CD14-positive monocyte (primary cell): ENCODE measurements around the gene GPR158. TPM values are rescaled to one million over a fixed set of nuclear protein-coding genes. Genes with fewer than 3 reads are reported as not detected.

Experiments
- DNase-seq, 3 donors: peaks; one replicate each; pipeline ENCODE4 v3.0.0-alpha.2; 2011 to 2022
- H2AFZ ChIP-seq: 2 replicates; pipeline ENCODE4 v1.6.0; 2012; ENCODE audit warnings: mild to moderate bottlenecking, low read depth, low read length, inconsistent platforms; ENCODE audit not compliant: insufficient read depth, poor library complexity, severe bottlenecking
- H3K27ac ChIP-seq, 2 donors: 1 replicate in 1 of 2; 2 replicates in 1 of 2; pipeline ENCODE4 v1.5.1; 2012 to 2013; ENCODE audit warnings: low read length in 2 of 2, control low read depth in 1 of 2, inconsistent platforms in 1 of 2, low read depth in 1 of 2, mild to moderate bottlenecking in 1 of 2
- H3K27me3 ChIP-seq, 2 donors: one replicate each; pipeline versions ENCODE4 v1.6.0 to v1.6.1; 2011 to 2013; ENCODE audit warnings: low read length in 2 of 2; ENCODE audit not compliant: control insufficient read depth in 2 of 2, insufficient read depth in 2 of 2
- H3K36me3 ChIP-seq, 2 donors: replicated peaks in 1 of 2; 1 replicate in 1 of 2; 2 replicates in 1 of 2; pipeline versions ENCODE4 v1.5.1 to v1.6.1; 2012 to 2013; ENCODE audit warnings: low read length in 2 of 2, control low read depth in 1 of 2, inconsistent platforms in 1 of 2, mild to moderate bottlenecking in 1 of 2; ENCODE audit not compliant: insufficient read depth in 2 of 2, control insufficient read depth in 1 of 2
- H3K4me1 ChIP-seq, 2 donors: 1 replicate in 1 of 2; 2 replicates in 1 of 2; pipeline versions ENCODE4 v1.5.1 to v1.6.1; 2012 to 2013; ENCODE audit warnings: low read length in 2 of 2, control low read depth in 1 of 2, inconsistent platforms in 1 of 2, mild to moderate bottlenecking in 1 of 2, moderate library complexity in 1 of 2; ENCODE audit not compliant: insufficient read depth in 2 of 2, control insufficient read depth in 1 of 2
- H3K4me2 ChIP-seq: replicated peaks from 2 replicates; pipeline ENCODE3; 2012; ENCODE audit warnings: low read length, moderate library complexity, mild to moderate bottlenecking; ENCODE audit not compliant: poor library complexity, severe bottlenecking; ENCODE audit errors: extremely low read depth
- H3K4me3 ChIP-seq, 3 experiments: fragments of 200-600 bp in 1 of 3; sonication (generic) in 1 of 3; replicated peaks in 1 of 3; 1 replicate in 2 of 3; 2 replicates in 1 of 3; pipeline ENCODE4 v1.5.1; 2011 to 2013; ENCODE audit warnings: low read length in 3 of 3, mild to moderate bottlenecking in 3 of 3, control low read depth in 2 of 3, low read depth in 2 of 3, inconsistent platforms in 1 of 3, moderate library complexity in 1 of 3
- H3K79me2 ChIP-seq: 2 replicates; pipeline ENCODE4 v1.6.0; 2012; ENCODE audit warnings: mild to moderate bottlenecking, control low read depth, inconsistent platforms, low read length, moderate library complexity; ENCODE audit not compliant: insufficient read depth
- H3K9ac ChIP-seq: 2 replicates; pipeline ENCODE4 v1.6.0; 2017; ENCODE audit warnings: low read length, mild to moderate bottlenecking; ENCODE audit not compliant: insufficient read depth, poor library complexity, severe bottlenecking
- H3K9me3 ChIP-seq, 2 donors: replicated peaks in 1 of 2; 1 replicate in 1 of 2; 2 replicates in 1 of 2; pipeline versions ENCODE4 v1.5.1 to v1.6.1; 2012 to 2013; ENCODE audit warnings: low read length in 2 of 2, control low read depth in 1 of 2; ENCODE audit not compliant: control insufficient read depth in 1 of 2, insufficient read depth in 1 of 2
- H4K20me1 ChIP-seq: 2 replicates; pipeline ENCODE4 v1.6.0; 2012; ENCODE audit warnings: mild to moderate bottlenecking, low read length, control low read depth, moderate library complexity; ENCODE audit not compliant: insufficient read depth
- H3K27ac Mint-ChIP-seq, 7 donors: one replicate each; pipeline ENCODE4 v1.8.0; 2020; ENCODE audit warnings: mild to moderate bottlenecking in 7 of 7, mixed read lengths in 7 of 7, moderate library complexity in 6 of 7, inconsistent platforms in 2 of 7
- H3K27me3 Mint-ChIP-seq, 3 donors: one replicate each; pipeline ENCODE4 v1.8.0; 2021 to 2022; ENCODE audit warnings: low read depth in 3 of 3, mild to moderate bottlenecking in 3 of 3, mixed read lengths in 3 of 3, moderate library complexity in 3 of 3, inconsistent platforms in 1 of 3
- H3K36me3 Mint-ChIP-seq, 2 donors: one replicate each; pipeline ENCODE4 v1.8.0; 2020; ENCODE audit warnings: mixed read lengths in 2 of 2, inconsistent platforms in 1 of 2, mild to moderate bottlenecking in 1 of 2
- H3K4me1 Mint-ChIP-seq: one replicate; pipeline ENCODE4 v1.8.0; 2020; ENCODE audit warnings: mild to moderate bottlenecking, mixed read lengths
- H3K4me3 Mint-ChIP-seq, 2 donors: one replicate each; pipeline ENCODE4 v1.8.0; 2020; ENCODE audit warnings: mild to moderate bottlenecking in 2 of 2, mixed read lengths in 2 of 2, moderate library complexity in 1 of 2
- H3K9me3 Mint-ChIP-seq, 7 donors: one replicate each; pipeline ENCODE4 v1.8.0; 2020 to 2022; ENCODE audit warnings: mixed read lengths in 7 of 7, mild to moderate bottlenecking in 6 of 7, moderate library complexity in 6 of 7, inconsistent platforms in 2 of 7
- CTCF ChIP-seq: fragments of 200-600 bp; IDR thresholded peaks from one replicate; pipeline ENCODE4 v1.8.0; 2022; ENCODE audit warnings: antibody characterized with exemption, mild to moderate bottlenecking
- WGBS: methylation state at CpG from one replicate; pipeline ENCODE4 v1.1.5; 2013; ENCODE audit warnings: missing lambda C conversion rate; ENCODE audit not compliant: insufficient coverage; 5-methylcytosine and 5-hydroxymethylcytosine counted together
- intact Hi-C, 2 donors: fragments of 100-400 bp; cut with micrococcal nuclease; formaldehyde crosslinking; loops; one replicate each; pipeline versions ENCODE4 v1.15.0 to v1.15.1; 2023
- polyA plus RNA-seq, 3 donors: library from polyadenylated mRNA; depleted of rRNA in 1 of 3; unstranded in 2 of 3; stranded (reverse) in 1 of 3; fragments of 300-500 nt in 2 of 3; fragments of >200 nt in 1 of 3; fragmentation: Illumina TruSeq in 2 of 3; gene quantifications; 1 replicate in 2 of 3; 2 replicates in 1 of 3; pipeline ENCODE4 v1.2.3, GENCODE V29; 2012 to 2021

Gene GPR158
- polyA plus RNA-seq, 3 donors, result not detected

GRCh38 chr10:25182636-25183035 is 7.8 kb downstream of the GPR158 start:
- H3K9me3 Mint-ChIP-seq, result peaks cover 0 to 4% (median 2%) of the 10 kb centered on the region in 7 donors
- no peak for DNase-seq
- no peak for TF ChIP-seq CTCF
- Histone ChIP-seq H3K36me3 (no peaks in the 10 kb centered on the region), H3K4me3 (no peak overlapping the region), H3K27me3 (peaks cover 8 to 12% of the 10 kb centered on the region in 2 donors), H3K27ac (no peak overlapping the region), H4K20me1 (no peaks in the 10 kb centered on the region), H3K4me1 (no peaks in the 10 kb centered on the region), H2AFZ (no peak overlapping the region), H3K9me3 (peaks cover 0 to under 1% of the 10 kb centered on the region in 2 donors), H3K9ac (no peak overlapping the region), H3K79me2 (no peaks in the 10 kb centered on the region), H3K4me2 (no peak overlapping the region)
- no peaks in the 10 kb centered on the region for H3K36me3 Mint-ChIP-seq
- H3K27ac Mint-ChIP-seq, result no peak overlapping the region
- no peaks in the 10 kb centered on the region for H3K4me1 Mint-ChIP-seq
- no peak overlapping the region for H3K4me3 Mint-ChIP-seq
- peaks cover 5 to 8% (median 6%) of the 10 kb centered on the region in 3 donors for H3K27me3 Mint-ChIP-seq
- 80% methylated on average over 1 of the region's 3 CpGs for WGBS
- intact Hi-C loops, result no loop called here

GRCh38 chr10:25191162-25191895 is 16.5 kb downstream of the GPR158 start:
- no peak overlapping the region for H2AFZ ChIP-seq
- no peaks in the 10 kb centered on the region for H3K9me3 ChIP-seq
- H3K36me3 ChIP-seq, result no peaks in the 10 kb centered on the region
- no peaks in the 10 kb centered on the region for H3K4me1 ChIP-seq
- Mint-ChIP-seq H3K4me3 (no peak overlapping the region), H3K36me3 (no peaks in the 10 kb centered on the region), H3K27ac (no peak overlapping the region), H3K9me3 (peaks cover 0 to 6% (median 0%) of the 10 kb centered on the region in 7 donors), H3K4me1 (no peaks in the 10 kb centered on the region), H3K27me3 (peaks cover 0 to 3% (median 2%) of the 10 kb centered on the region in 3 donors)
- no peak overlapping the region for H3K4me2 ChIP-seq
- TF ChIP-seq CTCF, result no peak
- no peak overlapping the region for H3K27ac ChIP-seq
- intact Hi-C loops, result no loop called here
- no peaks in the 10 kb centered on the region for H3K79me2 ChIP-seq
- no peak overlapping the region for H3K9ac ChIP-seq
- no peak for DNase-seq
- H3K27me3 ChIP-seq, result no peaks in the 10 kb centered on the region
- WGBS, result 78% methylated on average over 4 of the region's 5 CpGs
- H3K4me3 ChIP-seq, result no peak overlapping the region
- H4K20me1 ChIP-seq, result no peaks in the 10 kb centered on the region
